NCI-H510A (cell line): ENCODE data around the gene SUGT1.
A peak's percentile ranks its signal among the peaks of the same experiment; 100 is the strongest.

Source experiments
- DNase-seq: peaks from one replicate; lab custom pipeline; 2025; lab: John Stamatoyannopoulos, UW

SUGT1 gene

DNA sequence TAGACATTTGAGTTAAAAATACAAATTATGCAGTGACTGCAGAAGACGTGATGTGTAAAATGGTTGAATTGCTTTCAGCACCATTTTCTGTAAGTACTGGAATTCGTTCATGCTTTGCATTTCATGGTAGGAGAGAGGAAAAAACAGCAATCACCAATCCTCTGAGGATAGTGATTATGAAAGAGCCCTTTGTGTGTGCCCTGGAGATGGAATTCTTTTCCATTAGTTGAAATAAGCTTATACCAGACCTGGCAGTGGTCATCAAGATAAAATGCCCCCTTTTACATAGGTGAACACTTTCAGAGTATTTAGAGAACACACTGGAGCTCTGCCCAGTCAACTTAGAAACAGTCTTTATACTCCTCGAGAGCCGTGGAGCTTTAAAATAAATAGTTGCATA is 85.3 kb downstream of the SUGT1 start:
- no peak for DNase-seq

- no peak for DNase-seq
Measured at GRCh38 chr13:52738719-52739467, 86.3 kb downstream of the SUGT1 start.

- no peak for DNase-seq
Measured at GRCh38 chr13:52739468-52740071, 86.9 kb downstream of the SUGT1 start, which contains the start of gene CNMD. TSS of gene CNMD (minus strand) at chr13:52739820. CDS start at chr13:52739701, 119 bp downstream.

- DNase-seq = no peak
Measured at GRCh38 chr13:52743569-52743968, 90.9 kb downstream of the SUGT1 start.

GRCh38 chr13:52743988-52744387 is 91.4 kb downstream of the SUGT1 start:
- no peak for DNase-seq

DNA sequence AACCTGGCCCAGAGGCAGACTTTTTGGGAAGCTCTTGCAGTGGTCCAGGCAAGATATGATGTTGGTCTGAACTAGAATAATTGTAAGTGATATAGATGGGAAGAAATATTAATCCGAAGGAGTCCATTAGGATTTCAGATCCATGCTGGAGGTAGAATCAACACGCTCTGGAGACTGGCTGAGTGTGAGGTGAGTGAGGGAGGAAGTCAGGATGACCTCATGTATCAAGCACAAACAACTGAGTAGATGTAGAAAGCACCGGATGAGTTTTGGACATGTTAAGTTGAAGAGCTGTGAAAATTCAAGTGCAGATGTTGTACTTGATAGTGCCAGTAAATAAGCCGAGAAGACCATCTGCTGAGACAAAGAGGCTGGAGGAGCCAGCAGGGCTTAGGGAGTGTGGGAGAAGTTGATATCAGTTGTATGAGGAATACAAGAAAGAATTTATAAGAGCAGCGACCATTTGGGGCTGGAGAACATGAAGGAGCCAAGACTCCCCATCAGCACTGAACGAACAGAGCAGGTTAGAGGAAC is 92.3 kb downstream of the SUGT1 start:
- DNase-seq = peak; percentile 35

- no peak for DNase-seq
Measured at GRCh38 chr13:52746141-52746540, 93.5 kb downstream of the SUGT1 start.

DNA sequence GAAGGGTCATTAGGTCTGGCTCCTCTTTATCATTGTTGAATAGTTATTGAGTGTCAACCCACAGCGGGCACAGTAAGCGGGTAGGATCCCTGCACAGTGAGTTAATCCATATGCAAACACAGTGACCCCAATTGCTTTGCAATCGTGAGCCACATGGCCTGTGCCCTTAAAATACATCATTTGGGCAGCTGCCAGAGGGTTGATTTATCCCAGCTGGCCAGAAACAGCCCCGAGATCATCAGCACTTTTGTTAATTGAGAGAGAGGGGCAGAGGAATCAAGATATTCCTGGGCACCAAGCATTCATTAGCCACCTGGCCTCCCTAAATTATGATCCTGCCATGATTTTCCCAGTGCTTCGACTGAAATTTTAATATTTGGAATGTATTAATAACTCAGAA is 96.8 kb downstream of the SUGT1 start:
- no peak for DNase-seq
